PFSK-1 (cell line): ENCODE data around the gene ATP5F1A.

Source experiments
- FOXP2 ChIP-seq: optimal IDR thresholded peaks from 2 replicates; pipeline ENCODE3; 2011; ENCODE audit warnings: borderline replicate concordance, control low read depth, inconsistent platforms; ENCODE audit not compliant: insufficient read depth; ENCODE audit errors: extremely low read length, extremely low read depth
- POLR2AphosphoS5 ChIP-seq: IDR thresholded peaks from 2 replicates; pipeline ENCODE4 v1.6.1; 2012; ENCODE audit warnings: low read depth, mild to moderate bottlenecking, control low read depth, low read length, moderate library complexity
- REST ChIP-seq, 2 experiments: IDR thresholded peaks; 2 replicates each; pipeline versions ENCODE4 v1.6.1 to v1.8.0; 2011 to 2012; ENCODE audit warnings: low read depth in 2 of 2, low read length in 2 of 2, control low read depth in 1 of 2, inconsistent platforms in 1 of 2, mild to moderate bottlenecking in 1 of 2, moderate library complexity in 1 of 2; ENCODE audit not compliant: insufficient read depth in 1 of 2
- SIN3A ChIP-seq: IDR thresholded peaks from 2 replicates; pipeline ENCODE4 v1.6.1; 2012; ENCODE audit warnings: mild to moderate bottlenecking, low read length, moderate library complexity, borderline replicate concordance; ENCODE audit not compliant: insufficient read depth
- TAF1 ChIP-seq: IDR thresholded peaks from 2 replicates; pipeline ENCODE4 v1.6.1; 2012; ENCODE audit warnings: low read length, control low read depth, borderline replicate concordance; ENCODE audit not compliant: insufficient read depth

Gene ATP5F1A

GRCh38 chr18:46040033-46040746, 57.9 kb downstream of the ATP5F1A start:
- TF ChIP-seq POLR2AphosphoS5 (no peak), FOXP2 (no peak), REST (IDR thresholded peaks at IDR 0.05; ENCODE audit: insufficient read depth in 1 of 2, low read depth in 2 of 2, low read length in 2 of 2) (no peak), SIN3A (no peak), TAF1 (no peak)

GRCh38 chr18:46037512-46038305, 60.4 kb downstream of the ATP5F1A start:
- TF ChIP-seq REST (IDR thresholded peaks at IDR 0.05; ENCODE audit: insufficient read depth in 1 of 2, low read depth in 2 of 2, low read length in 2 of 2) (no peak), POLR2AphosphoS5 (no peak), TAF1 (no peak)

- no peak for TF ChIP-seq SIN3A
Measured at GRCh38 chr18:46035696-46036680, 62.1 kb downstream of the ATP5F1A start.

GRCh38 chr18:46034230-46034629, 63.9 kb downstream of the ATP5F1A start:
- TF ChIP-seq POLR2AphosphoS5 (no peak), SIN3A (no peak), REST (IDR thresholded peaks at IDR 0.05; ENCODE audit: insufficient read depth in 1 of 2, low read depth in 2 of 2, low read length in 2 of 2) (no peak), TAF1 (no peak)

- no peak for TF ChIP-seq REST (IDR thresholded peaks at IDR 0.05; ENCODE audit: insufficient read depth in 1 of 2, low read depth in 2 of 2, low read length in 2 of 2)
- TF ChIP-seq POLR2AphosphoS5 = no peak
- TF ChIP-seq SIN3A = no peak
- no peak for TF ChIP-seq FOXP2
- no peak for TF ChIP-seq TAF1
Measured at GRCh38 chr18:46031741-46032140, 66.4 kb downstream of the ATP5F1A start.
